ENCODE measurements around the gene TRIM17.

DNA sequence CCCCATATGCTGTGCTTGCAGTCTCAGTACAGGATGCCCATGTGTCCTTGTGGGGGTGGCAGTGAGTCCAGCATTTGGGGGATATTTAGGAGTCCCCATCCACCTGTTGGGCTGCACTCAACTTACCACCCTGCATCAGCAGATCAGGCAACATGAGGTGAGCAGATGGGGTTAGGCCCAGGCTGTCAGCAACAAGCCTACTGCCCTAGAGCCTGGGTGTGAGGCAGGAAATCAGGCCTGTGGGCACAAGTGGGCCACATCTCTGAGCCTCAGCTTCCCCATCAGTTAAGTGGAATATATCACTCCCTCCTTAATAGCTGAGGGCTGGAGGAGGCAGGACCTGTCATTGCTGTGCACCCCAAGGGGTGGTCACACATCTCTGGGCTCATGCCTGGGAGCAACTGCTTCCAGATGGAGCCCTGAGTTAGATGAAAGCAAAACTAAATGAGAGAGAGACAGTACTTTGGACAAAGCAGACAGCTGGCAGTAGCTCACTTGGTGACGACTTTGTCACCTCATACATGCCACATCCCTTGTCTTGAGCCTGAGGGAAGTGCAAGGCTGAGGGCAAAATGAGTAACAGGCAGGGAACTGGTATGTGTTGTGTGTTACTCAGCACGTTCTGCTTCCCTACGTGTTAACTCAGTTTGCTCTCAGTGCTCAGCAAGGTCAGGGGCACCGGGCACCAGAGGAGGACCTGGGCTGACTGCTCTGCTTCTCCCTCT lies 58.5 kb downstream of the TRIM17 start:
- TF ChIP-seq, protein P1, sequence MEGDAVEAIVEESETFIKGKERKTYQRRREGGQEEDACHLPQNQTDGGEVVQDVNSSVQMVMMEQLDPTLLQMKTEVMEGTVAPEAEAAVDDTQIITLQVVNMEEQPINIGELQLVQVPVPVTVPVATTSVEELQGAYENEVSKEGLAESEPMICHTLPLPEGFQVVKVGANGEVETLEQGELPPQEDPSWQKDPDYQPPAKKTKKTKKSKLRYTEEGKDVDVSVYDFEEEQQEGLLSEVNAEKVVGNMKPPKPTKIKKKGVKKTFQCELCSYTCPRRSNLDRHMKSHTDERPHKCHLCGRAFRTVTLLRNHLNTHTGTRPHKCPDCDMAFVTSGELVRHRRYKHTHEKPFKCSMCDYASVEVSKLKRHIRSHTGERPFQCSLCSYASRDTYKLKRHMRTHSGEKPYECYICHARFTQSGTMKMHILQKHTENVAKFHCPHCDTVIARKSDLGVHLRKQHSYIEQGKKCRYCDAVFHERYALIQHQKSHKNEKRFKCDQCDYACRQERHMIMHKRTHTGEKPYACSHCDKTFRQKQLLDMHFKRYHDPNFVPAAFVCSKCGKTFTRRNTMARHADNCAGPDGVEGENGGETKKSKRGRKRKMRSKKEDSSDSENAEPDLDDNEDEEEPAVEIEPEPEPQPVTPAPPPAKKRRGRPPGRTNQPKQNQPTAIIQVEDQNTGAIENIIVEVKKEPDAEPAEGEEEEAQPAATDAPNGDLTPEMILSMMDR (conservative IDR thresholded peaks at IDR 0.05; ENCODE audit: low read length) = no peak
- TF ChIP-seq EZH2phosphoT487 (IDR thresholded peaks at IDR 0.05; ENCODE audit: borderline replicate concordance) = no peak

Measured in Loucy (cell line).